GOT3 (cell line): ENCODE results near the gene TMEM131L.
"Not testable (repeated sequence)": the region's sequence is repeated elsewhere in the genome, so short reads cannot be mapped to it uniquely, and the experiment has no call there.

Source experiments
- DNase-seq: peaks from one replicate; lab custom pipeline; 2025; ENCODE audit warnings: mixed read lengths; lab: John Stamatoyannopoulos, UW

Gene TMEM131L

DNA sequence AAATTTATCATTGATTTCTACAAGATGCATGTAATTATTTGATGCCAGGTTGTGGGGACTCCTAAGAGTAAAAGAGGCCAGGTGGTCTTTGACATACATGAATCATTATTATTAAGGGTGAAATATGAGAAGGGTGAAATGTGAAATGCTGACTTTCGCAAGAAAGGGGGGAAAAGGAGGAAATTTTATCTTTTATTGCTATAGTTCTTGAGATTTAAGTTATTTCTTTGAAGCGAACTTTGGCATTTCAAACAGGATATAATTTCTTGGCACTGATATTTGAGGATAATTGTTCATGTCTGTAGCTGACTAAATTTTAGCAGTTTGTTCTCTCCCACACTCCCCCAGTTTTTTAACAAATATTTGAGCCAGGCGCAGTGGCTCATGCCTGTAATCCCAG, 80.1 kb downstream of the TMEM131L start:
- no peak for DNase-seq

DNA sequence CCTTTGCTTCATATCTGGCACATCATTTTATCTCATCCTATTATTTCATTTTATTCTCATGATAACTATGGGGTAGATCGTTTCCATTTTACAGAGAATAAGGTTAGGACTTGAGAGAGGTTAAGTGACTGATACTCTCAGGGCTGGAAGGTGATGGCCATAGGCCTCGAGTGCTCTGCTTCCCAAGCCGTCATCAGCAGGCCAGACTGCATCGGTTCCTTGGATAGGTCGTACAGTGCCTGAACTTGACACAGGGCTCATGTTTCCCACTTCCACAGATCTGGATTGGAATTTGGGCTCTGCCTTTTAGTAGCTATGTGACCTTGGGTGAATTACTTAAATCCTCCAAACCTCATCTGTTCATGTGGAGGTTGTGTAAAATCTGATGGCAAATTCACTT, 81.4 kb downstream of the TMEM131L start:
- no peak for DNase-seq

DNA sequence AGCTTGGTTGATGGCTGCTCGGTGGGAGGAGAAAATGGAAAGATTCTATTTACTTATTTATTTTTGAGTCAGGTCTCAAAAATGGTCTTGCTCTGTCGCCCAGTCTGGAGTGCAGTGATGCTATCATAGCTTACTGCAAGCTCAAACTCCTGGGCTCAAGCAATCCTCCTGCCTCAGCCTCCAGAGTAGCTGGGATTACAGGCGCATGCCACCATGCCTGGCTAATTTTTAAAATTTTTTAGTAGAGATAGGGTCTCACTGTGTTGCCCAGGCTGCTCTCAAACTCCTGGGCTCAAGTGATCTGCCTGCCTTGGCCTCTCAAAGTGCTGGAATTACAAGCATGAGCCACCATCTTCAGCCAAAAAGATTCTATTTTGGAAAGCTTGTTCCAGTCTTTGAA, 82.7 kb downstream of the TMEM131L start:
- not testable (repeated sequence) for DNase-seq

DNA sequence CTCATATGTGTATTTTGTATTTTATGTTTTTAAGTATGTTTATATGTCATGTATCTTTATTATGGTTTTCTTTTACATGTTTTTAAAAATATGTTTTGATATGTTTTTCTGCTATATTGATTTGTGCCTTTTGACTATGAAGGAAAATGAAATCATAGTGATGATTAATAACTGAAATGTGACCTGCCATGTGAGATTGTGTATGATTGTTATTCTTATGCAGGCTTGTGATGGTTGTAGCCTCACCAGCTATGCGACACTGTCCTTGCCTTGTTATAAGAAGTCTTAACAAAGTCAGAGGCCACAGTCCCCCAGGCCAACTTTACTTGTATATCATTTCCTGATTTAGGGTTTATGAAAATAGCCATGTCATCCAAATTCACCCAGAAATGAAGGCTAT, 83.2 kb downstream of the TMEM131L start:
- no peak for DNase-seq

DNA sequence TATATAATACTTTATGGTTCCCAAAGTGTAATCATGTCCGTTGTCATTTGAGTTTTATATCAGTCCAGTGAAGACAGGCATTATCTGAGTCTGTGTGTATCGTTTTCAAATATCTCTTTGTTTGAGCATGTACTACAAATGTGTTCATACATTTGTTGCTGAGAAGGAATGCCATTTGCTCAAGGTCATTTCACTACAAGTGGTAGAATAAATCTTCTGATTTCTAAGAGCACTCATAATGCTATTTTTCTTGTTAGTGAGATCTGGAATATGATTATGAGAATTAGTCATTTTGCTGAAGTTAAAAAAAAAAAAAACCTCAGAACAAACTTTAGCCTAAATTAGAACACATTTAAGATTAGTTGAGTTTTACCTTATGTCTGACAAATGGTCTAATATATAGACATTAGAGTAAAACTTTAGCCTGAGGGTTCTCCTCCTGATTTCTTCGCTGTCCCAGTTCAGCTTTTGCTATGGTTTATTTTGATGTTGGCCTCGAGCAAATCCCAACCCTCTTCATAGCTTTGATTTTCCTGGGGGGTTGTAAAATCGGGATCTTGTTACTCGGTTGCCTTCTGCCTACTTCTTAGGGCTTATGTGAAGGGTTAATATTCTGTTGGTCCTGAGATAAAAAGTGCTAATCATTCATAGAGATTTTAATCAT, 87.1 kb downstream of the TMEM131L start:
- no peak for DNase-seq

DNA sequence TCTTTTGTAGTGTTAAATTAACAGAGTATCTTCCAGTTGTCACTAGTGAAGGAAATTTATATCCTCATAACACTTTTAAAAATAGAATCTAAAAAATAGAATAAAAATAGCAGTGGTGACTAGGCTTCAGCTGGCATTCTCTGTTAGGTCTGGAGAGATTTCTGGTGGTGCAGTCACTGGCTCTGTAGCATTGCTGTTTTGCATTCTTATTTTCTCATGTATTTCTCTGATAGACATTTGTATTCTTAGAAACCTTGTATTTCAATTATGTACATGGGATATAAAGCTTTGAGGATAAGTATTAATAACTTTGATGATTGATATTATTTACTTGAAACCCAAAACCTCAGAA, 87.6 kb downstream of the TMEM131L start:
- DNase-seq = no peak

DNA sequence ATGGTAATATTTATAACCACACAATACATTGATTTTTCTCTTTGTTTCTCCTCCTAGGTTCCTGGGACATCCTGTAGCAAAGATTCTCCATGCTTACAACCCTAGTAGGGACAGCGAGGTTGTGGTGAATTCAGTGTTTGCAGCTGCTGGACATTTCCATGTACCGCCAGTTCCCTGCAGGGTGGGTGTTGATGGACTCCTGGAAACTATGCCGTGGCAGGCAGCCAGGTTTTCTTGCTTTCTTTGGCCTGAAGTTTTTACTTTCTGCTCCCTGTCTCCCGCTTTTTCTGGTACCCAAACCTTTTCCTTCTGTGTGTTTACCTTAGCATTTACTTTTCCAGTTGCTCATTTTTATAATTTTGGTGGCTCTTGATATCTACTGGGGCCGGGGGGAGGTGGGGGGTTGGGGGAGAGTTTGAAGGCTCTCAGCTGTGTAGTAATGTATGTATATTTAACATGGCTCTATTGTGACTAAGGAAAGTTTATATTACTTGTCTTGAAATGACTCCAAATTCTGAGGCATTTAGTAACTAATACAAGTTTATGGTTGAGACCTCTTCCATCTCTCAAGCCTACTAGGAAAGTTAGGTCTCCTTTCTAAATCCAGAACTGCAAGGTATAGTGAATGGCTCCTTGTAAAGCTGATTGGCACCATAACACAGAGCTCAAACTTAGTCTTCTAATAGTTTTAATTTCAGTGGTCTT, 89.7 kb downstream of the TMEM131L start:
- DNase-seq = no peak

DNA sequence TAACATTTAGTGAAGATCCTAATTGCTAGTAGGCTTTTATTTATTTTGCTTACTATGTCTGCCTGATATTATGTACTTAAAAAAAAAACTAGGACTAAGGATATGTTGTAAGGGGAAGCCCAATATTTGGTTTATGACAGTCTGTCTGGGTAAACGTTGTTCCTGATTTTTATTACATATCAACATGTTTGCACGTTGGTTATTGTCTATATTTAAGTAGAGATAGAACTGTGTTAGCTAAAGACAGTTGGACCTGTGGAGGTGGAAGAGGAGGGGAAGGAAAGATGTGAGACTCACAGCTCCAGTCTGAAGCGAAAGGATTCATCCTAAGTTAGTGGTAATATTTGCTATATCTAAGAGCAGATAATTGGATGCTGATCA, 90.3 kb downstream of the TMEM131L start:
- no peak for DNase-seq

DNA sequence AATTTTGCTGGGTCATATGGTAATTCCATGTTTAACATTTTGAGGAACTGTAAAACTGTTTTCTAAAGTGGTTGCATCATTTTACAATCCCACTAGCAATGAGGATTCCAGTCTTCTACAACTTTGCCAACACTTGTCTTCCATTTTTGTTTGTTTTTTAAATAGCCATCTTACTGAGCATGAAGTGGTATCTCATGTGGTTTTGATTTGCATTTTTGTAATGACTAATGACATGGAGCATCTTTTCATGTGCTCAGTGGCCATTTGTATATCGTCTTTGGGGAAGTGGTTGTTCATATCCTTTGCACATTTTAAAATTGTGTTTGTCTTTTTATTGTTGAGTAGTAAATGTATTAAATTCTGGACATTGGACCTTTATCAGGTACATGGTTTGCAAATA, 94.7 kb downstream of the TMEM131L start:
- DNase-seq = no peak

DNA sequence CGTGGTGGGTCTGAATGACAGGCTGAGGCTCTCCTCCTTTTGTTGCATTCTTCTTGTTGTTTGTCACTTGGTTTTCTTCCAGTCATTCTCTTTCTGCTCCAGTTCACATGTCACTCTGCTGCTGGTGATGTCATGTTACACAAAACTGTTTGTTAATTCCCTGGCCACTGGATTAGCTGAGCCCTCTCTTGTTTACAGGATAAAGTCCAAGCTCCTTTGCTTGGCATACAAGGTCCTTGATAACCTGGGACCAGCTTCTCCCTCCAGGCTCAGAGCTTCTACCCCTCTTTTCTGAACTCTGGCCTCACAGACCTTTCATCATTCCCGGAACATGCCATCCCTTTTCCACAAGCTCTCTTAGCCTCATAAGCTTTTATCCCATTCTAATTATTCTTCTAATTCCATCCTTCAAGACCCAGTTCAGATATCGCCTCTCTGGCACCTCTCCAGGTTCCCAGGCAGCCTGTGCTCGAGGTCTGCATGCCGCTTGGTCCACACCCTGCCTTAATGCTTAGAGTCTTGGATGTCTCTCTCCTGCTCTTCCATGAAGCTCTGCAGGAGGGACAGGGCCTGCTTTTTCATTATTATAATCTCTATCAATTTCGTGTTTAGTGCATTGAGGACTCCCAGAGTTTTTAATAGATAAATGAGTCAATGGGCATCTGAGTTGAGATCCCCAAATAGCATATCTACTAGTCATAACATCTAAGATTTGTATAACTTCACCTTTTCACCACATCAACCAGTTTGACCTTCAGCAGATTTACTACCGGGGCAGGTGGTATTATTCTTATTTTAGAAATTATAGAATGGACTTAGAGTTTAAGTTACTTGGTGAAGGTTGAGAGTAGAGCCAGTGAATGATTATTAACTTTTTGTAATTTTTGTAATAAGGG, 98.7 kb downstream of the TMEM131L start:
- no peak for DNase-seq

DNA sequence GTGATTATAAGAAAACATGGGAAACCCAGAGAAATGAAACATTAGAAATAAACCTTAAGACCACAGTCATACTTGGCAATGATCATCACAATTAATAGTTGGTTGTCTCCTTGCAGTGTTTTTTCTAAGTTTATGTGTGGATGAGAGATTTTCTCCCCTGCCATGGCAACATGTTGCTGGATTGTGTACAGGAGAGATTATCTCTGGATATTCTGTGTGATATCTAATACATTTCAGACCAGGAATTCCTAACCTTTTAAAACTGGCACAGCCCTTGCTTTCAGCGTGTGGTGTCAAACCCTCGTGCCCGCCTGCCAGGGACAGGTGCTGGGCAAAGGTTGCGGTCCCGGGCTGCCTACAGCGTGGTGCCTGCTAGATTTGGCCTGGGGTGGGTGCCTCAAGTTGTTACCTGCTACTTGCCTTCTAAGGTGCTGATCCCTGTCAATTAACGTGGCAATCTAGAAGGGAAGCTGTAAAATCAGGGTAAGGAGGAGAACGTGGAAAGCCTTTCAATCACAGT, 100.5 kb downstream of the TMEM131L start:
- no peak for DNase-seq

DNA sequence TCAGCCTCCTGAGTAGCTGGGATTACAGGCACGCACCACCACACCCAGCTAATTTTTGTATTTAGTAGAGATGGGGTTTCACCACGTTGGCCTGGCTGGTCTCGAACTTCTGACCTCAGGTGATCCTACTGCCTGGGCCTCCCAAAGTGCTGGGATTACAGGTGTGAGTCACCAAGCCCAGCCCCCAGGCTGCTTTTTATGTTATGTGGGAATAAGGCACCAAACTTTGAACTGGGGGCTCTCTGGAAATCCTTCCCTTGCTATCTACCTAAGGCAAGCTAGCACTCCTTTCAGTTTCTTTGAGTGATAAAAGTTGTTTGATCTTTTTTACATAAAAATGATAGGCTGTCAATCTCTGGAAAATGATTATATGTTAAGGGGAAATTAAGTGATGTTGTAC, 101.5 kb downstream of the TMEM131L start:
- not testable (repeated sequence) for DNase-seq

DNA sequence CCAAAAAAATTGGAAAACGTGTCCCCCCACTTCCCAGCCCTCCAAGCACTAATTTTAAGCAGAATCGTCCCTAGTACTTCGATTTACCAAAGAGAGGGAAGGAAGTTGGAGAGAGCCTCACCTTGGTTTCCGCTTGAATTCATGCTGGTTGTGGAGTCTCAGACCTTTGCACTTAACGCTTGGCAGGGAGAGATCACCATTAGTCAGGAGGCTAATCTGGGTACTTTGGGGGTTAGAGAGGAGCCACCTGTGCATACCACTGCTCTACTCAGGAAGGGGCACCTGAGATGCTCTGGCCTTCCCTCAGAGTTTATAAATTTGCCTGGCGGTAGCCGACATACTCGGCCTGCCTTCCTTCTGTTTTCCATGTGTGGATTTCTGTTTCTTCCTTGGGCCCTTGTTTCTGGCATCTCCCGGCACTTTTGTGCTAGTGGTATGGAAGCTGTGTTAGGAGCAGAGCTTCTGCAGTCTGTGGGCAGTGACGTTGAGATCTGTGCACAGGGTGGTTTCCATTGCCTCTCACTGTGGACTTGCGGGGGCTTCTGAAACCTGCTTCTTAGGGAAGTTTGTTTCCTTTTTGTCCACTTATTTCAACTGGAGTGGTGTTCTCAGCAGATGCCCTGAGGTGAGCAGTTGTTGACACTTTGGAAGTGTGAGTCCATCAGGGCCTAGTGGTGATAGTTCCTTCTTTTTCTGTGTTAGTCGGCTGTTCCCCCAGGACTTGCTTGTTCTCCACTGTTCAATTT, 104.2 kb downstream of the TMEM131L start:
- no peak for DNase-seq

DNA sequence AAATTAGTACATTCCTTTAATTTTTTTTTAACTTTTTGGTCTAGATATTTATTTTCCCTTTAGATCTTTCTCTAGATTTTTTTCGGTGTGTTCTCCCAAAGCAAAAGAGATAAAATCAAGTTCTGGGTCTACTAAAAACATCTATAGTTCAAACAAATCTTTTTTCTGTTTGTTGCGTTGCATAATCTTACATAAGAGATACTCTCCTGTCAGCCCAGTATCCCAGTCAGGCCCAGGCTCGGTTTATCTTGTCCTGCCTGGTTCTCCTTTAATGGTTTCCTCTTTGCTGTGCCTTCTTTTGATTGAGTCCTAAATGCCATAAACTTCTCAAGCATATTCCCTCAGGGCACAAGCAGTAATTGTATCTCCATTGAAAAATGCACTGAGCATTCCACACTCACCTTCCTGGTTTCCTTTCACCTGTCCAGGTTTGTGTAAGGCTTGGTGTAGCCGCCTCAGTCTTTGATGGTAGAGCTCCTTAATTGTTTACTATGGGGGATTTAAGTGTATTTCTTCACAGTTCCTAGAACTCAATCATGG, 104.9 kb downstream of the TMEM131L start:
- DNase-seq = no peak

DNA sequence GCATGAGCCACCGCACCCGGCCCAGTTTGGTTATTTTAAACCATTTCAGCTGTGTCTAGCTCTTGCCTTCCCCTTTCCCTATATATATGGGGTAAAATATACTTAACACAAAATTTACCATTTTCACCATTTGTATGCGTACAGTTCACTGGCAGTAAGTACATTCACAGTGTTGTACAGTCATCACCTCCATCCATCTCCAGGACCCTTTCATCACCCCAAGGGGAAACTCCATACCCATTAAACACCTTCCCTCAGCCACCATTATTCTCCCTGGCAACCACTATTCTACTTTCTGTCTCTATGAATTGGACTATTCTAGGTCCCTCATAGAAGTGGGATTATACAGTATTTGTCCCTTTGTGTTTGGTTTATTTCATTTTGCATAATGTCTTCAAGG, 106.4 kb downstream of the TMEM131L start:
- DNase-seq = no peak

DNA sequence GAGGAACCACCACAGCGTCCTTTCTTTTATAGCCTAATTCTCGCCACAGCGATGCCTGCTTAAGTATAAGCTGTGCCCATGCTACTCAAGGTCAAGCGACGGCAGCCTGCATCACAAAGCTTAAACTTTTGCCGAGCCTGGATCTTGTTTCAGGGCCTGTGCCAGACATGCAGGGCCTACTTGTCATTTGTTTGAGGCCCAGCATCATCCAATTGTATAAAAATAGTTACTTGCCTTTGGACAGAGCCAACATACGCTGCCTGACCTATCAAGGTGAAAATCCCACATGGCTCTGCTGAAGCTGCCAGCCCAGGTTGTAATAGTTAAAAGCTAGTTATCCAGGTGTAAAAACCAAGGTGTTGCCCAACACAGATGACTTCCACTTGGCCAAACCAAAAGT, 107.1 kb downstream of the TMEM131L start:
- no peak for DNase-seq

DNA sequence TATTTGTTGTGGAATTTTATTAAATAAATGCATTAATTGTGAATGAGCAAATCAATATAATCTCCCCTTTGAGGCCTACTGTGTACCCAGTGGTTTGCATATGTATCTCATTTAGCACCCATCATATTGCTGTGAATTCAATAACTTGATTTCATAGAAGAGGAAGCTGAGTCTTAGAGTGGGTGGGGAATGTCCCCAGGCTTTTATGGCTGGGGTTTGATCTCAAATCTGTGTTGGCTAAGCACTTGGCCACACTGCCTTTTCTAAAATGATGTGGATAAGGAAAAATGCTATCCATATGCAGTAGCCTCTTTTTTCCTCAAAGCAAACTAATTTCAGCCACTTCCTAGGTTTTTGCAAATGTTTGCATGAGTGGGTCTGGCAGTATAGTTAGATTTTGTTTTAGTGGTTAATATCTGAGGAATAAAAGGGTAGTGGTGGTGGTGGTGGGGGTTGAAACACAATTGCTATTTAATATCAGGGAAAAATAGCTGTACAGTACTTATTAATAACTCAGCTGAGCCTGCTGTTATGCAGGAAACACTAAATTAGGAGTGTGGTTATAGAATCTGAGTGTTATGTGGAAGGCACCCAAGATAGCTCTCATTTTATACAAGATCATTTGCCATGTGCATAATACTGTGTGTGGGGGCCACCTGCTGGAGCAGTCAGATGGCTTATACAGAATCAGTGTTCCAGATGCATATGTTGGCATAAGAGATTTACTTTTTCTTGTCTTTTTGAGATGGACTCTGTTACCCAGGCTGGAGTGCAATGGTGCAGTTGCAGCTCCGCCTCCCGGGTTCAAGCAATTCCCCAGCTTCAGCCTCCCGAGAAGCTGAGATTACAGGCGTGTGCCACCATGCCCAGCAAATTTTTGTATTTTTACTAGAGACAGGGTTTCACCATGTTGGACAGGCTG, 108.0 kb downstream of the TMEM131L start:
- DNase-seq = peak; percentile 3

DNA sequence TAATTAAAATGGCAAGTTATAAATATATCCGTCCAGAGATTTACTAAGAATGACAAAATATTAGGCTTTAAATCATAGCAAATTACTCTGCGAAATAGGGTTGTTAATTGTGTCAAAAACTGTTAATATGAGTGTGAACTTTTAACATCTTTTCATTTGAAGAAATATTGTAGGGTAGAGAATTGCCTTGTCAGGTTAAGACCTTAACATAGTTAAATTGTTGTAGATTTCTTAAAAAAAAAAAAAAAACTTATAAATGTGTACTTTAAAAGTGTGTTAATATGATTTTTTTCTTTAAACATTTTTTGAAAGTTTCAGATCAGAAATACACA, 110.2 kb downstream of the TMEM131L start:
- no peak for DNase-seq

DNA sequence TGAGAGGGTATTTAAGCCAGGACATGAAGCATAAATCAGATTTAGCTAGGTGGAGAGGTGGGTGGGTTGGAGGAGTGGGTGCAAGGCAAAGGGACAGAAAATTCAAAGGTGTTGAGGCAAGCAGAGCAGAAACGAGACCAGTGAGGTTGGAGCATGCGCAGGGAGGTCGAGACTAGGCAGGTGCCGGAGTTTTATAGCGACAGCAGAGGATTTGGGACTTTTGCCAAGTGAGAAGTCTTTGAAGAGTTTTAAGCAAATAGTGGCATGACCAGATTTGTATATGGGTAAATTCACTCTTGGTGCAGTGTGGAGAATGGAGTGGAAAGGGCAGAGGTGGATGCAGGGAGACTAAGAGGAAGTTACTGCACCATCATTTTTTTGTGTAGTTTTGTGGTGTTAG, 110.9 kb downstream of the TMEM131L start:
- DNase-seq = no peak

DNA sequence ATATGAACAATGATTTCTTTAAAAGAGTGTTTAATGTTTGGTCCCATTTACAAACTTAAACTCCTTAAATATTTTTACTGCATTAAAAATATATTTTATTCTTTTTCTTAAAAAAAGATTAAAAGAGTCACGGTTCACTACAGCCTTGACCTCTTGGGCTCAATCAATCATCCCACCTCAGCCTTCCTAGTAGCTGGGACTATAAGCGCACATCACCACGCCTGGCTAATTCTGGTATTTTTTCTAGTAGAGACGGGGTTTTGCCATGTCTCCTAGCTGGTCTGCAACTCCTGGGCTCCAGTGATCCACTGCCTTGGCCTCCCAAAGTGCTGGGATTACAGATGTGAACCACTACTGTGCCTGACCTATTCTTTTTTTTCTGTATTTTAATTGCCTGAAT, 113.2 kb downstream of the TMEM131L start:
- no peak for DNase-seq

DNA sequence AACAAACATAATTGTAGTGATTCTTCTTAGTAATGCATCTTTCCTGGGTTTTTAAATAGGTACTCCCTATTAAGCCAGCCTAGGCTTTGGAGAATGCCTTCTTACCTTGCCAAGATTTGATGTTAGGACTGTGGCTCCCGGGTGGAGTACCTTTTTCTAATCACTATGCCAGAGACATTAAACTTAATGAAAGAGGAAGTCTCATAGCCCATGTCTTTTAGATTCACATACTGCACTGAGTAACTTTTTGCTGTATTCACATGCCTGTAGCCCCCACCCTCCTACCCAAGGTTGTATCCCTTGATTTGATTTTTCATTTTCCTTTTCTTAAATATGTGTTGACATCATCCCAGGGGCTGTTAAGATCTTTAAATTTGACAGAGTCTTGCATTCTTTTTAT, 113.7 kb downstream of the TMEM131L start:
- no peak for DNase-seq
